ENCODE data around the gene B3GALT4. TPM values are rescaled to one million over a fixed set of nuclear protein-coding genes. Genes with fewer than 3 reads are reported as not detected.
A peak's percentile ranks its signal among the peaks of the same experiment; 100 is the strongest.

Gene B3GALT4
- total and polyA plus RNA-seq, 2 of the 13 experiments (the other 11 are each of a cell fraction or from before 2014, with no cell fraction given), result 0.04 to 0.27 TPM

DNA sequence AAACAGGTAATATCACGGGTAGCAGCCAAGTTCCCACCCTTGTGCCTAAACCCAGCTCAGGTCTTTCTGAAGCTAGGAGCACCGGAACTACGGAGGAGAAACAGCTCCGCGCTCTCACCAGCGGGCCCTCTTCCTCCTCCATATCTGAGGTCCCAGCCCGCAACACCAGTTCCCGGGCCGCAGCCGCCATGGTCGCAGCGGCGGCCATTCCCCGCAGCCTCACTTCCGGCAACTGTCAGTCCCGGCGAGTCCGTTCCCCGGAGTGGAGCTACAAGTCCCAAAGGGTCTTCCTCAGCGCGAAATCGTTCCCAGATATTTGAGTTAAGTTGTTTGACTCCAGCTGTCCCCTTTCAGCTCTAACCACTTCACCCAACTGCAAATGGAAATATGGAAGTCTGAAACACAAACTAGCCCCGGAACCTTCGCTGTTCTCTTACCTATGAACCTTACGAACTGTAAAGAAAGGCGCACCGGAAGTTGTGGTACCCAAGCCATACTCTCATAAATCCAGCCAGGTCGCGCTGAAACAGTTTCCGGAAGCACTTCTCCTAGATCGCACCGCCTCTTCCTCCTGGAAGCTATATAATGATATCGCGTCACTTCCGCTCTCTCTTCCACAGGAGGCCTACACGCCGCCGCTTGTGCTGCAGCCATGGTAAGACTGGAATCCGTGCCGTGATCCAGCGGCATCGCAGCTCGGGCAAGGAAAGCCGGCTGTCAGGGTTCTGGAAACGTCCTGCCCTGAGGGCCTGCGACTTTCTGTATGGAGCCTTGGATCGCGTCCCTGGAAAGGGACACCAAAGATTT lies 5.3 kb upstream of the B3GALT4 start, which contains the start of the genes RPS18 and VPS52 (continued):
- TF ChIP-seq, protein P1, sequence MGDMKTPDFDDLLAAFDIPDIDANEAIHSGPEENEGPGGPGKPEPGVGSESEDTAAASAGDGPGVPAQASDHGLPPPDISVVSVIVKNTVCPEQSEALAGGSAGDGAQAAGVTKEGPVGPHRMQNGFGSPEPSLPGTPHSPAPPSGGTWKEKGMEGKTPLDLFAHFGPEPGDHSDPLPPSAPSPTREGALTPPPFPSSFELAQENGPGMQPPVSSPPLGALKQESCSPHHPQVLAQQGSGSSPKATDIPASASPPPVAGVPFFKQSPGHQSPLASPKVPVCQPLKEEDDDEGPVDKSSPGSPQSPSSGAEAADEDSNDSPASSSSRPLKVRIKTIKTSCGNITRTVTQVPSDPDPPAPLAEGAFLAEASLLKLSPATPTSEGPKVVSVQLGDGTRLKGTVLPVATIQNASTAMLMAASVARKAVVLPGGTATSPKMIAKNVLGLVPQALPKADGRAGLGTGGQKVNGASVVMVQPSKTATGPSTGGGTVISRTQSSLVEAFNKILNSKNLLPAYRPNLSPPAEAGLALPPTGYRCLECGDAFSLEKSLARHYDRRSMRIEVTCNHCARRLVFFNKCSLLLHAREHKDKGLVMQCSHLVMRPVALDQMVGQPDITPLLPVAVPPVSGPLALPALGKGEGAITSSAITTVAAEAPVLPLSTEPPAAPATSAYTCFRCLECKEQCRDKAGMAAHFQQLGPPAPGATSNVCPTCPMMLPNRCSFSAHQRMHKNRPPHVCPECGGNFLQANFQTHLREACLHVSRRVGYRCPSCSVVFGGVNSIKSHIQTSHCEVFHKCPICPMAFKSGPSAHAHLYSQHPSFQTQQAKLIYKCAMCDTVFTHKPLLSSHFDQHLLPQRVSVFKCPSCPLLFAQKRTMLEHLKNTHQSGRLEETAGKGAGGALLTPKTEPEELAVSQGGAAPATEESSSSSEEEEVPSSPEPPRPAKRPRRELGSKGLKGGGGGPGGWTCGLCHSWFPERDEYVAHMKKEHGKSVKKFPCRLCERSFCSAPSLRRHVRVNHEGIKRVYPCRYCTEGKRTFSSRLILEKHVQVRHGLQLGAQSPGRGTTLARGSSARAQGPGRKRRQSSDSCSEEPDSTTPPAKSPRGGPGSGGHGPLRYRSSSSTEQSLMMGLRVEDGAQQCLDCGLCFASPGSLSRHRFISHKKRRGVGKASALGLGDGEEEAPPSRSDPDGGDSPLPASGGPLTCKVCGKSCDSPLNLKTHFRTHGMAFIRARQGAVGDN (CRISPR knock-in tag; IDR thresholded peaks at IDR 0.05), result peak; percentile 93
- TF ChIP-seq, protein P2, sequence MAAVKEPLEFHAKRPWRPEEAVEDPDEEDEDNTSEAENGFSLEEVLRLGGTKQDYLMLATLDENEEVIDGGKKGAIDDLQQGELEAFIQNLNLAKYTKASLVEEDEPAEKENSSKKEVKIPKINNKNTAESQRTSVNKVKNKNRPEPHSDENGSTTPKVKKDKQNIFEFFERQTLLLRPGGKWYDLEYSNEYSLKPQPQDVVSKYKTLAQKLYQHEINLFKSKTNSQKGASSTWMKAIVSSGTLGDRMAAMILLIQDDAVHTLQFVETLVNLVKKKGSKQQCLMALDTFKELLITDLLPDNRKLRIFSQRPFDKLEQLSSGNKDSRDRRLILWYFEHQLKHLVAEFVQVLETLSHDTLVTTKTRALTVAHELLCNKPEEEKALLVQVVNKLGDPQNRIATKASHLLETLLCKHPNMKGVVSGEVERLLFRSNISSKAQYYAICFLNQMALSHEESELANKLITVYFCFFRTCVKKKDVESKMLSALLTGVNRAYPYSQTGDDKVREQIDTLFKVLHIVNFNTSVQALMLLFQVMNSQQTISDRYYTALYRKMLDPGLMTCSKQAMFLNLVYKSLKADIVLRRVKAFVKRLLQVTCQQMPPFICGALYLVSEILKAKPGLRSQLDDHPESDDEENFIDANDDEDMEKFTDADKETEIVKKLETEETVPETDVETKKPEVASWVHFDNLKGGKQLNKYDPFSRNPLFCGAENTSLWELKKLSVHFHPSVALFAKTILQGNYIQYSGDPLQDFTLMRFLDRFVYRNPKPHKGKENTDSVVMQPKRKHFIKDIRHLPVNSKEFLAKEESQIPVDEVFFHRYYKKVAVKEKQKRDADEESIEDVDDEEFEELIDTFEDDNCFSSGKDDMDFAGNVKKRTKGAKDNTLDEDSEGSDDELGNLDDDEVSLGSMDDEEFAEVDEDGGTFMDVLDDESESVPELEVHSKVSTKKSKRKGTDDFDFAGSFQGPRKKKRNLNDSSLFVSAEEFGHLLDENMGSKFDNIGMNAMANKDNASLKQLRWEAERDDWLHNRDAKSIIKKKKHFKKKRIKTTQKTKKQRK (IDR thresholded peaks at IDR 0.05; ENCODE audit: low read length), result no peak
- TF ChIP-seq ZNF263 (CRISPR knock-in tag; IDR thresholded peaks at IDR 0.05) (0 out of 2 replicates have a peak, but pooled peaks have one; percentile 36), RAD51 (IDR thresholded peaks at IDR 0.05; ENCODE audit: borderline replicate concordance) (no peak), GTF2F1 (IDR thresholded peaks at IDR 0.05; ENCODE audit: low read length) (peak; percentile 73), SRSF1 (optimal IDR thresholded peaks at IDR 0.05; ENCODE audit: low read depth, low read length) (peak; percentile 90), RFXAP (CRISPR knock-in tag; IDR thresholded peaks at IDR 0.05; ENCODE audit: borderline replicate concordance) (peak; percentile 81; the same call in 1 of the 2 replicates), ZNF629 (CRISPR knock-in tag; conservative IDR thresholded peaks at IDR 0.05) (peak; percentile 15; the same call in 1 of the 2 replicates), KDM6A (CRISPR knock-in tag; IDR thresholded peaks at IDR 0.05; ENCODE audit: low read depth) (no peak), KDM4B (CRISPR knock-in tag; IDR thresholded peaks at IDR 0.05) (peak; percentile 67), TCF7L2 (IDR thresholded peaks at IDR 0.05; ENCODE audit: low read depth, low read length) (no peak), ZNF468 (CRISPR knock-in tag; IDR thresholded peaks at IDR 0.05) (0 out of 2 replicates have a peak, but pooled peaks have one; percentile 63), ASH2L (IDR thresholded peaks at IDR 0.05; ENCODE audit: insufficient read length, low read depth, low read length) (peak; percentile 100), BCL6 (CRISPR knock-in tag; IDR thresholded peaks at IDR 0.05) (peak; percentile 57), SIN3B (IDR thresholded peaks at IDR 0.05; ENCODE audit: low read length) (peak; percentile 91), SMC3 (IDR thresholded peaks at IDR 0.05; ENCODE audit: low read length) (no peak), SETDB1 (CRISPR knock-in tag; IDR thresholded peaks at IDR 0.05; ENCODE audit: borderline replicate concordance) (no peak)
- TF ChIP-seq, protein P3, sequence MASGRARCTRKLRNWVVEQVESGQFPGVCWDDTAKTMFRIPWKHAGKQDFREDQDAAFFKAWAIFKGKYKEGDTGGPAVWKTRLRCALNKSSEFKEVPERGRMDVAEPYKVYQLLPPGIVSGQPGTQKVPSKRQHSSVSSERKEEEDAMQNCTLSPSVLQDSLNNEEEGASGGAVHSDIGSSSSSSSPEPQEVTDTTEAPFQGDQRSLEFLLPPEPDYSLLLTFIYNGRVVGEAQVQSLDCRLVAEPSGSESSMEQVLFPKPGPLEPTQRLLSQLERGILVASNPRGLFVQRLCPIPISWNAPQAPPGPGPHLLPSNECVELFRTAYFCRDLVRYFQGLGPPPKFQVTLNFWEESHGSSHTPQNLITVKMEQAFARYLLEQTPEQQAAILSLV (CRISPR knock-in tag; IDR thresholded peaks at IDR 0.05; ENCODE audit: borderline replicate concordance), result peak; percentile 90
- TF ChIP-seq, protein P4, sequence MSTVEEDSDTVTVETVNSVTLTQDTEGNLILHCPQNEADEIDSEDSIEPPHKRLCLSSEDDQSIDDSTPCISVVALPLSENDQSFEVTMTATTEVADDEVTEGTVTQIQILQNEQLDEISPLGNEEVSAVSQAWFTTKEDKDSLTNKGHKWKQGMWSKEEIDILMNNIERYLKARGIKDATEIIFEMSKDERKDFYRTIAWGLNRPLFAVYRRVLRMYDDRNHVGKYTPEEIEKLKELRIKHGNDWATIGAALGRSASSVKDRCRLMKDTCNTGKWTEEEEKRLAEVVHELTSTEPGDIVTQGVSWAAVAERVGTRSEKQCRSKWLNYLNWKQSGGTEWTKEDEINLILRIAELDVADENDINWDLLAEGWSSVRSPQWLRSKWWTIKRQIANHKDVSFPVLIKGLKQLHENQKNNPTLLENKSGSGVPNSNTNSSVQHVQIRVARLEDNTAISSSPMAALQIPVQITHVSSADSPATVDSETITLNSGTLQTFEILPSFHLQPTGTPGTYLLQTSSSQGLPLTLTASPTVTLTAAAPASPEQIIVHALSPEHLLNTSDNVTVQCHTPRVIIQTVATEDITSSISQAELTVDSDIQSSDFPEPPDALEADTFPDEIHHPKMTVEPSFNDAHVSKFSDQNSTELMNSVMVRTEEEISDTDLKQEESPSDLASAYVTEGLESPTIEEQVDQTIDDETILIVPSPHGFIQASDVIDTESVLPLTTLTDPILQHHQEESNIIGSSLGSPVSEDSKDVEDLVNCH (CRISPR knock-in tag; IDR thresholded peaks at IDR 0.05), result 0 out of 2 replicates have a peak, but pooled peaks have one; percentile 50
